HepG2 (cell line): Measurements from ENCODE around the gene ENTPD5. TPM values are rescaled to one million over a fixed set of nuclear protein-coding genes. Genes with fewer than 3 reads are reported as not detected.
A peak's percentile ranks its signal among the peaks of the same experiment; 100 is the strongest.

ENCODE experiments used
- ATAC-seq: fragments of 200-7000 bp; cut with Tn5 transposase; 3 replicates; pipeline ENCODE4 v1.9.1; 2020; ENCODE audit warnings: mild to moderate bottlenecking, moderate library complexity
- BruUV-seq: library from RNA; stranded (reverse); fragments of 400-500 nt; replicated peaks from 2 replicates; lab custom pipeline; 2021; lab: Mats Ljungman, UMichigan
- CTCF ChIA-PET: fragments of 300-600 bp; formaldehyde crosslinking; extraction: SDS; loops from one replicate; lab custom pipeline; 2021; ENCODE audit warnings: low total read pairs, inconsistent platforms, low intra/inter-chr PET ratio; lab: Yijun Ruan, JAX
- POLR2A ChIA-PET: fragments of 350-600 bp; sonication (Branson Sonifier 250); formaldehyde crosslinking; loops from one replicate; lab custom pipeline; 2020; ENCODE audit warnings: antibody characterized with exemption, inconsistent platforms; lab: Yijun Ruan, JAX
- DNase-seq: peaks from one replicate; pipeline ENCODE4 v3.0.0-alpha.2; 2015; ENCODE audit warnings: low spot score
- FAIRE-seq: peaks from 3 replicates; lab custom pipeline; 2011; peaks lifted over from hg19 to GRCh38; lab: Jason Lieb, UNC
- H2AFZ ChIP-seq: one replicate; pipeline ENCODE4 v1.6.1; 2011; ENCODE audit warnings: low read length, inconsistent platforms
- H3K27ac ChIP-seq: fragments of 300-600 bp; 3 replicates; pipeline ENCODE4 v1.8.0; 2011; ENCODE audit warnings: mixed run types, mild to moderate bottlenecking, mixed read lengths, low read length, inconsistent platforms; ENCODE audit not compliant: insufficient read depth; ENCODE audit errors: extremely low read length
- H3K27me3 ChIP-seq, 2 experiments: fragments of 200-600 bp in 1 of 2; 2 replicates in 1 of 2; 3 replicates in 1 of 2; pipeline versions ENCODE4 v1.6.0 to v1.8.0; 2011; ENCODE audit warnings: low read length in 2 of 2, mild to moderate bottlenecking in 2 of 2, moderate library complexity in 2 of 2, inconsistent platforms in 1 of 2; ENCODE audit not compliant: insufficient read depth in 2 of 2, control insufficient read depth in 1 of 2
- H3K36me3 ChIP-seq, 2 experiments: fragments of 200-600 bp in 1 of 2; replicated peaks in 1 of 2; 2 replicates in 1 of 2; 3 replicates in 1 of 2; pipeline versions ENCODE4 v1.5.1 to v1.8.0; 2011; ENCODE audit warnings: low read length in 2 of 2, inconsistent platforms in 1 of 2; ENCODE audit not compliant: insufficient read depth in 2 of 2, control insufficient read depth in 1 of 2
- H3K4me1 ChIP-seq: 2 replicates; pipeline ENCODE4 v1.5.1; 2012; ENCODE audit warnings: low read length, inconsistent platforms; ENCODE audit not compliant: insufficient read depth
- H3K4me2 ChIP-seq: 2 replicates; pipeline ENCODE4 v1.6.0; 2011; ENCODE audit warnings: low read depth, low read length, inconsistent platforms
- H3K4me3 ChIP-seq, 3 experiments: fragments of 200-600 bp in 1 of 3; sonication (generic), shearing (Covaris generic) in 1 of 3; replicated peaks in 1 of 3; 2 replicates each; pipeline ENCODE4 v1.5.1; 2011 to 2016; ENCODE audit warnings: low read length in 3 of 3, inconsistent platforms in 2 of 3, low read depth in 2 of 3, mild to moderate bottlenecking in 2 of 3, control low read depth in 1 of 3, mixed read lengths in 1 of 3; ENCODE audit not compliant: insufficient read depth in 1 of 3
- H3K79me2 ChIP-seq: one replicate; pipeline ENCODE4 v1.6.1; 2011; ENCODE audit warnings: low read length, inconsistent platforms; ENCODE audit not compliant: insufficient read depth
- H3K9ac ChIP-seq: 2 replicates; pipeline ENCODE4 v1.6.0; 2011; ENCODE audit warnings: mild to moderate bottlenecking, low read depth, low read length, inconsistent platforms; ENCODE audit not compliant: insufficient read depth
- H3K9me3 ChIP-seq: 2 replicates; pipeline ENCODE4 v1.5.1; 2012; ENCODE audit warnings: mild to moderate bottlenecking, low read length
- H4K20me1 ChIP-seq: 2 replicates; pipeline ENCODE4 v1.6.0; 2011; ENCODE audit warnings: inconsistent platforms, mild to moderate bottlenecking, low read length, moderate library complexity; ENCODE audit not compliant: insufficient read depth
- CCDC6 ChIP-seq: sonication (generic); formaldehyde crosslinking; IDR thresholded peaks from 2 replicates; pipeline ENCODE4 v1.8.1; 2022; ENCODE audit warnings: mild to moderate bottlenecking, missing genetic modification reagents, moderate library complexity
- GLI4 ChIP-seq: sonication (generic); formaldehyde crosslinking; IDR thresholded peaks from 2 replicates; pipeline ENCODE4 v1.5.1; 2020; ENCODE audit warnings: missing genetic modification reagents, mild to moderate bottlenecking, moderate library complexity, borderline replicate concordance
- KDM4B ChIP-seq: sonication (generic); formaldehyde crosslinking; IDR thresholded peaks from 2 replicates; pipeline ENCODE4 v1.4.0; 2020; ENCODE audit warnings: missing genetic modification reagents
- KDM5B ChIP-seq: sonication (generic); formaldehyde crosslinking; IDR thresholded peaks from 2 replicates; pipeline ENCODE4 v1.4.0; 2020; ENCODE audit warnings: missing genetic modification reagents, mild to moderate bottlenecking, borderline replicate concordance
- MED1 ChIP-seq: sonication (generic); formaldehyde crosslinking; IDR thresholded peaks from 2 replicates; pipeline ENCODE4 v1.4.0; 2020; ENCODE audit warnings: missing genetic modification reagents
- PLRG1 ChIP-seq: fragments of 450-650 bp; conservative IDR thresholded peaks from 2 replicates; pipeline ENCODE4 v1.6.1; 2016
- POLR2AphosphoS5 ChIP-seq: IDR thresholded peaks from 2 replicates; pipeline ENCODE4 v1.6.1; 2012; ENCODE audit warnings: low read depth, low read length
- SOX5 ChIP-seq: IDR thresholded peaks from 2 replicates; pipeline ENCODE4 v1.6.1; 2016; ENCODE audit warnings: borderline replicate concordance
- SYNCRIP ChIP-seq: fragments of 200-400 bp; formaldehyde crosslinking; IDR thresholded peaks from 2 replicates; pipeline ENCODE4 v1.6.1; 2018; ENCODE audit warnings: mild to moderate bottlenecking, low read depth, low read length; ENCODE audit not compliant: insufficient read depth
- ZNF205 ChIP-seq: IDR thresholded peaks from 2 replicates; pipeline ENCODE4 v1.6.1; 2018; ENCODE audit warnings: missing biosample characterization, missing genetic modification reagents
- ZNF264 ChIP-seq: sonication (generic); formaldehyde crosslinking; IDR thresholded peaks from 2 replicates; pipeline ENCODE4 v1.4.0; 2020; ENCODE audit warnings: missing genetic modification reagents
- ZNF382 ChIP-seq: sonication (generic); formaldehyde crosslinking; IDR thresholded peaks from 2 replicates; pipeline ENCODE4 v1.5.0; 2020; ENCODE audit warnings: missing genetic modification reagents, mild to moderate bottlenecking, borderline replicate concordance
- WGBS: methylation state at CpG from one replicate; pipeline ENCODE4 v1.1.6; 2017; ENCODE audit warnings: low lambda C conversion rate; 5-methylcytosine and 5-hydroxymethylcytosine counted together
- in situ Hi-C: cut with HindIII; loops from 2 replicates; pipeline ENCODE4 v1.10.0; 2017; ENCODE audit warnings: low pct_unique_long_range_greater_than_20kb; ENCODE audit not compliant: extremely low pct_ligation_motif_present
- intact Hi-C: fragments of 100-400 bp; cut with micrococcal nuclease; formaldehyde crosslinking; loops from one replicate; pipeline ENCODE4 v1.10.0; 2022; ENCODE audit not compliant: unreplicated experiment
- polyA plus RNA-seq, 8 experiments: library from polyadenylated mRNA; depleted of rRNA in 3 of 8; stranded (reverse) in 7 of 8; unstranded in 1 of 8; fragments of >200 nt; fragmentation: Illumina TruSeq in 4 of 8; extraction: Trizol in 4 of 8; gene quantifications; 2 replicates each; pipeline versions ENCODE4 v1.2.1 to v1.2.3, GENCODE V29; 2011 to 2016; ENCODE audit warnings: low read depth in 4 of 8, missing spikeins in 1 of 8, mixed read lengths in 1 of 8; ENCODE audit not compliant: insufficient read depth in 1 of 8
- total RNA-seq, 5 experiments: library from RNA; depleted of rRNA; stranded (reverse); fragments of >200 nt; fragmentation: Illumina TruSeq; extraction: Trizol; gene quantifications; 2 replicates each; pipeline ENCODE4 v1.2.3, GENCODE V29; 2016; ENCODE audit warnings: low read depth in 1 of 5
- TF ChIP-seq, protein P1 (sequence below): sonication (generic); formaldehyde crosslinking; IDR thresholded peaks from 2 replicates; pipeline ENCODE4 v1.4.0; 2020; ENCODE audit warnings: missing genetic modification reagents
- TF ChIP-seq, protein P2 (sequence below): IDR thresholded peaks from 2 replicates; pipeline ENCODE4 v1.6.1; 2016; ENCODE audit warnings: mild to moderate bottlenecking
- TF ChIP-seq, protein P3 (sequence below): IDR thresholded peaks from 2 replicates; pipeline ENCODE4 v1.6.1; 2016; ENCODE audit warnings: missing biosample characterization, missing genetic modification reagents, low read depth

Gene ENTPD5
- total and polyA plus RNA-seq, 2 of the 13 experiments (the other 11 are each of a cell fraction or from before 2014, with no cell fraction given): 33.8 to 43.3 TPM

DNA sequence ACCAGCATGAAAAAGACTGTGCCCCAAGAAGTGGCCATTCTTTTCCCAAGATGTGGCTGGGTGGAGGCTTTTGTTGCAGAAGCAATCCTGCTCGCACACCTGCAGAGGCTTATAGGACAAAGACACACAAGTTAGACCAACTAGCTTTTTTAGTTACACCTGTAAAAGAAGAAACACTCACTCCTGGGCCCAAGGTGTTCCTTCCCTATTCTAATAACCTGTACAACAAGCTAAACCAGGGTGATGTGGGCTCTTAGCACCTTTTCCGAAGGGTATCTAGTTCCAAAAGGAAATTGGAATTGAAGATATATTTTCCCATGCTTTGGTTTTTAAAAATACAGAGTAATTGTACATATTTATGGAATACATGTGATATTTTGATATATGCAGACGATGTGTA, 31.0 kb downstream of the ENTPD5 start:
- H3K4me2 ChIP-seq: no peak overlapping the region
- peaks cover 7 to 29% of the 10 kb centered on the region in 2 experiments for H3K36me3 ChIP-seq
- H3K9me3 ChIP-seq: no peaks in the 10 kb centered on the region
- WGBS: 92% methylated on average over 3 of the region's 3 CpGs
- H3K4me3 ChIP-seq: no peak overlapping the region
- in situ Hi-C loops: no loop called here
- FAIRE-seq: no peak
- CTCF ChIA-PET: no interaction called here
- TF ChIP-seq ZNF382 (CRISPR knock-in tag): no peak
- no peak for TF ChIP-seq POLR2AphosphoS5
- TF ChIP-seq, protein P1, sequence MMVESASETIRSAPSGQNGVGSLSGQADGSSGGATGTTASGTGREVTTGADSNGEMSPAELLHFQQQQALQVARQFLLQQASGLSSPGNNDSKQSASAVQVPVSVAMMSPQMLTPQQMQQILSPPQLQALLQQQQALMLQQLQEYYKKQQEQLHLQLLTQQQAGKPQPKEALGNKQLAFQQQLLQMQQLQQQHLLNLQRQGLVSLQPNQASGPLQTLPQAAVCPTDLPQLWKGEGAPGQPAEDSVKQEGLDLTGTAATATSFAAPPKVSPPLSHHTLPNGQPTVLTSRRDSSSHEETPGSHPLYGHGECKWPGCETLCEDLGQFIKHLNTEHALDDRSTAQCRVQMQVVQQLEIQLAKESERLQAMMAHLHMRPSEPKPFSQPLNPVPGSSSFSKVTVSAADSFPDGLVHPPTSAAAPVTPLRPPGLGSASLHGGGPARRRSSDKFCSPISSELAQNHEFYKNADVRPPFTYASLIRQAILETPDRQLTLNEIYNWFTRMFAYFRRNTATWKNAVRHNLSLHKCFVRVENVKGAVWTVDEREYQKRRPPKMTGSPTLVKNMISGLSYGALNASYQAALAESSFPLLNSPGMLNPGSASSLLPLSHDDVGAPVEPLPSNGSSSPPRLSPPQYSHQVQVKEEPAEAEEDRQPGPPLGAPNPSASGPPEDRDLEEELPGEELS (CRISPR knock-in tag): no peak
- TF ChIP-seq GLI4: no peak
- TF ChIP-seq KDM5B (CRISPR knock-in tag): no peak
- TF ChIP-seq, protein P2, sequence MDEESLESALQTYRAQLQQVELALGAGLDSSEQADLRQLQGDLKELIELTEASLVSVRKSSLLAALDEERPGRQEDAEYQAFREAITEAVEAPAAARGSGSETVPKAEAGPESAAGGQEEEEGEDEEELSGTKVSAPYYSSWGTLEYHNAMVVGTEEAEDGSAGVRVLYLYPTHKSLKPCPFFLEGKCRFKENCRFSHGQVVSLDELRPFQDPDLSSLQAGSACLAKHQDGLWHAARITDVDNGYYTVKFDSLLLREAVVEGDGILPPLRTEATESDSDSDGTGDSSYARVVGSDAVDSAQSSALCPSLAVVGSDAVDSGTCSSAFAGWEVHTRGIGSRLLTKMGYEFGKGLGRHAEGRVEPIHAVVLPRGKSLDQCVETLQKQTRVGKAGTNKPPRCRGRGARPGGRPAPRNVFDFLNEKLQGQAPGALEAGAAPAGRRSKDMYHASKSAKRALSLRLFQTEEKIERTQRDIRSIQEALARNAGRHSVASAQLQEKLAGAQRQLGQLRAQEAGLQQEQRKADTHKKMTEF: no peak
- TF ChIP-seq, protein P3, sequence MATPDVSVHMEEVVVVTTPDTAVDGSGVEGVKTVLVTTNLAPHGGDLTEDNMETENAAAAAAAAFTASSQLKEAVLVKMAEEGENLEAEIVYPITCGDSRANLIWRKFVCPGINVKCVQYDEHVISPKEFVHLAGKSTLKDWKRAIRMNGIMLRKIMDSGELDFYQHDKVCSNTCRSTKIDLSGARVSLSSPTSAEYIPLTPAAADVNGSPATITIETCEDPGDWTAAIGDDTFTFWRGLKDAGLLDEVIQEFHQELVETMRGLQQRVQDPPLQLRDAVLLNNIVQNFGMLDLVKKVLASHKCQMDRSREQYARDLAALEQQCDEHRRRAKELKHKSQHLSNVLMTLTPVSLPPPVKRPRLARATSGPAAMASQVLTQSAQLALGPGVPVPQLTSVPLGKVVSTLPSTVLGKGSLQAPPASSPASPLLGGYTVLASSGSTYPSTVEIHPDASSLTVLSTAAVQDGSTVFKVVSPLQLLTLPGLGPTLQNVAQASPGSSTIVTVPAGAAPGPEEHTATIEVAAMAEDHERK: no peak
- no peak for TF ChIP-seq KDM4B (CRISPR knock-in tag)
- TF ChIP-seq SYNCRIP: no peak
- TF ChIP-seq ZNF205 (CRISPR knock-in tag): no peak
- TF ChIP-seq SOX5 (CRISPR knock-in tag): no peak
- TF ChIP-seq MED1 (CRISPR knock-in tag): no peak
- no peak for TF ChIP-seq CCDC6 (CRISPR knock-in tag)
- no peak for TF ChIP-seq PLRG1
- no peak for TF ChIP-seq ZNF264 (CRISPR knock-in tag)
- TF ChIP-seq, all 625 proteins: peak for 0
- Histone ChIP-seq H3K9ac (no peak overlapping the region), H3K4me1 (peaks cover 47% of the 10 kb centered on the region), H3K27me3 (no peaks in the 10 kb centered on the region), H3K79me2 (peaks cover 7% of the 10 kb centered on the region), H2AFZ (no peak overlapping the region), H3K27ac (peak overlapping the region; percentile 16), H4K20me1 (no peaks in the 10 kb centered on the region)
- no TSS peak for BruUV-seq
- intact Hi-C loops: no loop called here
- DNase-seq: no peak
- POLR2A ChIA-PET: interaction anchor here (0.9 to 2.2 kb wide), 2 partner anchors 9 to 34 kb away, joined by 3 to 14 read pairs; no protein-coding TSS in a partner anchor
- no peak for ATAC-seq
